PC-3 (cell line): Measurements from ENCODE around the gene POLR2M. TPM values are rescaled to one million over a fixed set of nuclear protein-coding genes. Genes with fewer than 3 reads are reported as not detected.

ENCODE experiments used
- ATAC-seq: fragments of 200-7000 bp; cut with Tn5 transposase; 2 replicates; pipeline ENCODE4 v1.9.1; 2020; ENCODE audit warnings: mild to moderate bottlenecking, moderate library complexity
- BruUV-seq: library from RNA; stranded (reverse); fragments of 400-500 nt; replicated peaks from 2 replicates; lab custom pipeline; 2021; lab: Mats Ljungman, UMichigan
- CTCF ChIA-PET: fragments of 300-600 bp; sonication (Branson Sonifier 250); formaldehyde crosslinking; loops from one replicate; lab custom pipeline; 2022; ENCODE audit warnings: antibody characterized with exemption; lab: Charles Lee
- POLR2A ChIA-PET: fragments of 300-600 bp; sonication (Branson Sonifier 250); formaldehyde crosslinking; loops from one replicate; lab custom pipeline; 2022; ENCODE audit warnings: antibody characterized with exemption; ENCODE audit not compliant: unreplicated experiment; lab: Charles Lee
- DNase-seq: peaks from one replicate; pipeline ENCODE4 v3.0.0-alpha.2; 2015
- H2AFZ ChIP-seq: fragments of 300-600 bp; sonication (generic); 2 replicates; pipeline ENCODE4 v1.6.0; 2016; ENCODE audit warnings: antibody characterized with exemption, low read length
- H3F3A ChIP-seq: fragments of 300-600 bp; sonication (generic); one replicate; pipeline ENCODE4 v1.6.0; 2017; ENCODE audit warnings: antibody characterized with exemption, low read length, control low read depth, mild to moderate bottlenecking; ENCODE audit not compliant: unreplicated experiment
- H3K27ac ChIP-seq: fragments of 300-600 bp; sonication (generic); 2 replicates; pipeline ENCODE4 v1.5.1; 2016; ENCODE audit warnings: mild to moderate bottlenecking, low read length
- H3K27me3 ChIP-seq: fragments of 300-600 bp; sonication (generic); 2 replicates; pipeline ENCODE4 v1.6.1; 2016; ENCODE audit warnings: low read length, mixed read lengths
- H3K36me3 ChIP-seq: fragments of 300-600 bp; sonication (generic); 2 replicates; pipeline ENCODE4 v1.6.1; 2016; ENCODE audit warnings: low read depth, mixed run types, low read length, mixed read lengths
- H3K4me1 ChIP-seq: fragments of 300-600 bp; sonication (generic); 2 replicates; pipeline ENCODE4 v1.5.1; 2016; ENCODE audit warnings: low read length; ENCODE audit not compliant: insufficient read depth
- H3K4me2 ChIP-seq: fragments of 300-600 bp; sonication (generic); 2 replicates; pipeline ENCODE4 v1.6.0; 2016; ENCODE audit warnings: low read length
- H3K4me3 ChIP-seq: fragments of 300-600 bp; sonication (generic); 2 replicates; pipeline ENCODE4 v1.5.1; 2016; ENCODE audit warnings: mild to moderate bottlenecking, low read length, mixed read lengths
- H3K79me2 ChIP-seq: fragments of 300-600 bp; sonication (generic); 2 replicates; pipeline ENCODE4 v1.6.1; 2017; ENCODE audit warnings: low read length, mixed read lengths
- H3K9ac ChIP-seq: fragments of 300-600 bp; sonication (generic); 2 replicates; pipeline ENCODE4 v1.6.0; 2016; ENCODE audit warnings: mild to moderate bottlenecking, low read length
- H3K9me2 ChIP-seq: fragments of 300-600 bp; sonication (generic); replicated peaks from 2 replicates; pipeline ENCODE4 v1.6.1; 2016; ENCODE audit warnings: mixed run types, low read length, mixed read lengths
- H3K9me3 ChIP-seq: fragments of 300-600 bp; sonication (generic); 2 replicates; pipeline ENCODE4 v1.6.1; 2016; ENCODE audit warnings: low read length, mixed read lengths
- H4K20me1 ChIP-seq: fragments of 300-600 bp; sonication (generic); 2 replicates; pipeline ENCODE4 v1.6.1; 2016; ENCODE audit warnings: low read length, mixed read lengths
- EZH2 ChIP-seq: fragments of 300-600 bp; sonication (generic); IDR thresholded peaks from one replicate; pipeline ENCODE4 v1.6.1; 2017; ENCODE audit warnings: antibody characterized with exemption, mild to moderate bottlenecking, low read length; ENCODE audit not compliant: unreplicated experiment
- EZH2phosphoT487 ChIP-seq: fragments of 300-600 bp; sonication (generic); IDR thresholded peaks from 2 replicates; pipeline ENCODE4 v1.6.1; 2018; ENCODE audit warnings: mild to moderate bottlenecking, antibody characterized with exemption, low read length, borderline replicate concordance
- intact Hi-C: fragments of 100-400 bp; cut with micrococcal nuclease; formaldehyde crosslinking; loops from 2 replicates; pipeline ENCODE4 v1.9.0; 2023
- total RNA-seq: library from RNA; depleted of rRNA; stranded (reverse); fragments of >200 nt; gene quantifications from 2 replicates; pipeline ENCODE4 v1.2.3, GENCODE V29; 2014
- TF ChIP-seq, protein P1 (sequence below): fragments of 300-600 bp; sonication (generic); conservative IDR thresholded peaks from 2 replicates; pipeline ENCODE4 v1.5.1; 2017; ENCODE audit warnings: antibody characterized with exemption, low read depth, mild to moderate bottlenecking, low read length

Gene POLR2M
- total RNA-seq, 1 experiment from 2014 or later: 487 TPM

DNA sequence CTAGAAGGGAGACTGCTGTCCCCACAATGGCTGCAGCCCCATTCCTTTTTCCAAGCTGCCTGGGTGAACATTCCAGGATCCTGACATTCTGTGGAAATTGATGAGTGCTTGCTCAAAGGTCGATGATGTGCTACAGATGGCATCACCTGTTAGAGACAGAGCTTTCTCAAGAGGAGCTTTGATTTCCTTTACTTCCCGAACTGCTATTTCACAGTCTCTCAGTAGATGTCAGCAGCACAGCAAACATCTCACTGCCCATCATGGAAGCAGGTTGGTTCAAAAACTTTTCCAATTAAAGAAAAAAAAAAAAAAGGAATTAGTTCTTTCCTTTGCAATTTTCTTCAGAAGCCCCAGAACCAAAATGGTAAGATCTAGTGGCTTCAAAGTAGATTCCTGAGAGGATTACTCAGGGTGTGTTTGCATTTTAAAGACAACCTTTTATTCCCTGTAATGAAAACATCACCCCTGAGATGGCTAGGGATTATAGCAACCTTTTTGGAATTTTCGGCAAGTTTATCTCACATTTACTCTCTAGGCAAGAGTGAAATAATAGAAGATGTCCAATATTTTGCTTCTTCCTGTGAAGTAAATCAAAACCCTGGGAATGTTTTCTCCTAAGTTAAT is 44.8 kb downstream of the POLR2M start:
- POLR2A ChIA-PET: interaction anchor here (0.6 kb wide), 2 partner anchors 95 to 217 kb away, joined by 3 to 4 read pairs; no protein-coding TSS in a partner anchor
- no peaks in the 10 kb centered on the region for H3K27me3 ChIP-seq
- no peak overlapping the region for H3K4me2 ChIP-seq
- no peak overlapping the region for H2AFZ ChIP-seq
- H3K9me2 ChIP-seq: no peaks in the 10 kb centered on the region
- H3K27ac ChIP-seq: no peak overlapping the region
- no peaks in the 10 kb centered on the region for H3K36me3 ChIP-seq
- no peak overlapping the region for H3K9ac ChIP-seq
- no peaks in the 10 kb centered on the region for H3K79me2 ChIP-seq
- H3K4me3 ChIP-seq: no peak overlapping the region
- no peaks in the 10 kb centered on the region for H3F3A ChIP-seq
- H4K20me1 ChIP-seq: no peaks in the 10 kb centered on the region
- H3K4me1 ChIP-seq: no peaks in the 10 kb centered on the region
- intact Hi-C loops: loop anchor here (1.0 to 2.0 kb wide), 2 partner anchors 110 to 320 kb away; no protein-coding TSS in a partner anchor
- BruUV-seq: no TSS peak
- DNase-seq (peak; percentile 41), ATAC-seq (peak; percentile 66; the same call in 1 of the 2 replicates)
- TF ChIP-seq, protein P1, sequence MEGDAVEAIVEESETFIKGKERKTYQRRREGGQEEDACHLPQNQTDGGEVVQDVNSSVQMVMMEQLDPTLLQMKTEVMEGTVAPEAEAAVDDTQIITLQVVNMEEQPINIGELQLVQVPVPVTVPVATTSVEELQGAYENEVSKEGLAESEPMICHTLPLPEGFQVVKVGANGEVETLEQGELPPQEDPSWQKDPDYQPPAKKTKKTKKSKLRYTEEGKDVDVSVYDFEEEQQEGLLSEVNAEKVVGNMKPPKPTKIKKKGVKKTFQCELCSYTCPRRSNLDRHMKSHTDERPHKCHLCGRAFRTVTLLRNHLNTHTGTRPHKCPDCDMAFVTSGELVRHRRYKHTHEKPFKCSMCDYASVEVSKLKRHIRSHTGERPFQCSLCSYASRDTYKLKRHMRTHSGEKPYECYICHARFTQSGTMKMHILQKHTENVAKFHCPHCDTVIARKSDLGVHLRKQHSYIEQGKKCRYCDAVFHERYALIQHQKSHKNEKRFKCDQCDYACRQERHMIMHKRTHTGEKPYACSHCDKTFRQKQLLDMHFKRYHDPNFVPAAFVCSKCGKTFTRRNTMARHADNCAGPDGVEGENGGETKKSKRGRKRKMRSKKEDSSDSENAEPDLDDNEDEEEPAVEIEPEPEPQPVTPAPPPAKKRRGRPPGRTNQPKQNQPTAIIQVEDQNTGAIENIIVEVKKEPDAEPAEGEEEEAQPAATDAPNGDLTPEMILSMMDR: peak; percentile 74
- TF ChIP-seq EZH2phosphoT487 (no peak), EZH2 (no peak)
- CTCF ChIA-PET: interaction anchor here (0.6 to 2.0 kb wide), 21 partner anchors 19 to 1327 kb away, joined by 3 to 37 read pairs (median 6); partner anchors contain the start of gene POLR2M
- H3K9me3 ChIP-seq: no peaks in the 10 kb centered on the region

DNA sequence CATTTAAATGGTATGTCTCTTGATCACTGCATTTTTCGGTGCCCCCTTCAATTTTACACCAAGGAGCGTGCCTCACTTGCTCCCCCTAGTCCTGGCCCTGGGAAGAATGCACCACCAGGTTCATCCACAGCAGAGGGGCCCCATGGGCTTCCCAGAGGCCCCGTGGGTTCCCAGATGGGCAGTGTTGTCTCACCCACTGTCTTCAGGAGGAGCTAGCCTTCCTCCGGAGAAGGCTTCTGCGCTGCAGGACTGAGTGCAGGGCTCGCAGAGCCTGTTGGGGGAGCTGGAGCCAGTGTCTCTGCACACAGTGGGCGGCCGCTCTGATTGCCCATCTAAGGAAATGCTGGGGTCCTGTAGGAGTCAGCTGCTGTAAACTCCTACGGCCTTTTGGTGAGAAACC is 45.9 kb downstream of the POLR2M start:
- Histone ChIP-seq H3F3A (no peaks in the 10 kb centered on the region), H3K36me3 (no peaks in the 10 kb centered on the region), H3K27ac (no peak overlapping the region), H3K4me2 (no peak overlapping the region), H3K4me3 (no peak overlapping the region), H3K27me3 (no peaks in the 10 kb centered on the region), H3K9me3 (no peaks in the 10 kb centered on the region), H3K9ac (no peak overlapping the region), H3K9me2 (no peaks in the 10 kb centered on the region), H3K79me2 (no peaks in the 10 kb centered on the region), H4K20me1 (no peaks in the 10 kb centered on the region), H3K4me1 (no peaks in the 10 kb centered on the region), H2AFZ (no peak overlapping the region)
- no peak for TF ChIP-seq EZH2phosphoT487
- ChIA-PET CTCF (interaction anchor here (0.7 kb wide), 1 partner anchor 318 kb away, joined by 4 read pairs; no protein-coding TSS in a partner anchor), POLR2A (no interaction called here)
- DNase-seq (no peak), ATAC-seq (no peak)
- BruUV-seq: no TSS peak
- intact Hi-C loops: no loop called here

- DNase-seq (no peak), ATAC-seq (no peak)
- no TSS peak for BruUV-seq
- no peaks in the 10 kb centered on the region for H3F3A ChIP-seq
- H3K4me2 ChIP-seq: no peak overlapping the region
- H3K4me3 ChIP-seq: no peak overlapping the region
- no peak overlapping the region for H3K27ac ChIP-seq
- H3K79me2 ChIP-seq: no peaks in the 10 kb centered on the region
- no peak overlapping the region for H3K9ac ChIP-seq
- no peak overlapping the region for H2AFZ ChIP-seq
- POLR2A ChIA-PET: no interaction called here
- CTCF ChIA-PET: interaction anchor here (0.7 kb wide), 1 partner anchor 318 kb away, joined by 4 read pairs; no protein-coding TSS in a partner anchor
- H4K20me1 ChIP-seq: no peaks in the 10 kb centered on the region
- H3K36me3 ChIP-seq: no peaks in the 10 kb centered on the region
- intact Hi-C loops: no loop called here
- TF ChIP-seq, protein P1: no peak
- TF ChIP-seq EZH2phosphoT487 (no peak), EZH2 (no peak)
- no peaks in the 10 kb centered on the region for H3K9me3 ChIP-seq
- no peaks in the 10 kb centered on the region for H3K4me1 ChIP-seq
- no peaks in the 10 kb centered on the region for H3K27me3 ChIP-seq
- H3K9me2 ChIP-seq: no peaks in the 10 kb centered on the region
These were observed 46.3 kb downstream of the POLR2M start for GRCh38 chr15:57752840-57753239.
